ENCODE results near the gene ATP6V1B1.

ATP6V1B1 gene

GRCh38 chr2:70982971-70983370 lies 47.3 kb downstream of the ATP6V1B1 start:
- DNase-seq (ENCODE audit: extremely low read depth, insufficient read length): no peak
- no peak overlapping the region for H3K4me3 ChIP-seq (replicated peaks; ENCODE audit: low read depth, low read length)
- no peaks in the 10 kb centered on the region for H3K27me3 ChIP-seq (replicated peaks; ENCODE audit: control insufficient read depth, insufficient read depth, low read length)
- no peak for TF ChIP-seq CTCF (IDR thresholded peaks at IDR 0.05; ENCODE audit: insufficient read depth, low read length, poor library complexity, severe bottlenecking)
- H3K36me3 ChIP-seq (ENCODE audit: control insufficient read depth, insufficient read depth, low read length): peaks cover 10% of the 10 kb centered on the region

- TF ChIP-seq CTCF (IDR thresholded peaks at IDR 0.05; ENCODE audit: insufficient read depth, low read length, poor library complexity, severe bottlenecking): no peak
- peaks cover 17% of the 10 kb centered on the region for H3K36me3 ChIP-seq (ENCODE audit: control insufficient read depth, insufficient read depth, low read length)
- DNase-seq (ENCODE audit: extremely low read depth, insufficient read length): no peak
- H3K4me3 ChIP-seq (replicated peaks; ENCODE audit: low read depth, low read length): no peak overlapping the region
- no peaks in the 10 kb centered on the region for H3K27me3 ChIP-seq (replicated peaks; ENCODE audit: control insufficient read depth, insufficient read depth, low read length)
These were observed 48.0 kb downstream of the ATP6V1B1 start for GRCh38 chr2:70983506-70984227.

- no peak for TF ChIP-seq CTCF (IDR thresholded peaks at IDR 0.05; ENCODE audit: insufficient read depth, low read length, poor library complexity, severe bottlenecking)
- peaks cover 19% of the 10 kb centered on the region for H3K36me3 ChIP-seq (ENCODE audit: control insufficient read depth, insufficient read depth, low read length)
- no peak overlapping the region for H3K4me3 ChIP-seq (replicated peaks; ENCODE audit: low read depth, low read length)
- DNase-seq (ENCODE audit: extremely low read depth, insufficient read length): no peak
- no peaks in the 10 kb centered on the region for H3K27me3 ChIP-seq (replicated peaks; ENCODE audit: control insufficient read depth, insufficient read depth, low read length)
These were observed 48.5 kb downstream of the ATP6V1B1 start for GRCh38 chr2:70984228-70984575.

GRCh38 chr2:70984576-70985282 lies 49.0 kb downstream of the ATP6V1B1 start:
- peak; percentile 85 for DNase-seq (ENCODE audit: extremely low read depth, insufficient read length)
- no peak overlapping the region for H3K4me3 ChIP-seq (replicated peaks; ENCODE audit: low read depth, low read length)
- H3K27me3 ChIP-seq (replicated peaks; ENCODE audit: control insufficient read depth, insufficient read depth, low read length): no peaks in the 10 kb centered on the region
- TF ChIP-seq CTCF (IDR thresholded peaks at IDR 0.05; ENCODE audit: insufficient read depth, low read length, poor library complexity, severe bottlenecking): peak; percentile 90
- H3K36me3 ChIP-seq (ENCODE audit: control insufficient read depth, insufficient read depth, low read length): peaks cover 19% of the 10 kb centered on the region

- Histone ChIP-seq H3K36me3 (ENCODE audit: control insufficient read depth, insufficient read depth, low read length) (peaks cover 19% of the 10 kb centered on the region), H3K27me3 (replicated peaks; ENCODE audit: control insufficient read depth, insufficient read depth, low read length) (no peaks in the 10 kb centered on the region), H3K4me3 (replicated peaks; ENCODE audit: low read depth, low read length) (no peak overlapping the region)
- no peak for DNase-seq (ENCODE audit: extremely low read depth, insufficient read length)
- TF ChIP-seq CTCF (IDR thresholded peaks at IDR 0.05; ENCODE audit: insufficient read depth, low read length, poor library complexity, severe bottlenecking): no peak
These were observed 49.6 kb downstream of the ATP6V1B1 start for GRCh38 chr2:70985283-70985688.
